ENCODE measurements around the gene ANP32E. TPM values are rescaled to one million over a fixed set of nuclear protein-coding genes. Genes with fewer than 3 reads are reported as not detected.
"Not testable (repeated sequence)": the region's sequence is repeated elsewhere in the genome, so short reads cannot be mapped to it uniquely, and the experiment has no call there.

Gene ANP32E
- polyA plus RNA-seq, 3 donors, result 6.0 to 33.2 (median 12.9) TPM

DNA sequence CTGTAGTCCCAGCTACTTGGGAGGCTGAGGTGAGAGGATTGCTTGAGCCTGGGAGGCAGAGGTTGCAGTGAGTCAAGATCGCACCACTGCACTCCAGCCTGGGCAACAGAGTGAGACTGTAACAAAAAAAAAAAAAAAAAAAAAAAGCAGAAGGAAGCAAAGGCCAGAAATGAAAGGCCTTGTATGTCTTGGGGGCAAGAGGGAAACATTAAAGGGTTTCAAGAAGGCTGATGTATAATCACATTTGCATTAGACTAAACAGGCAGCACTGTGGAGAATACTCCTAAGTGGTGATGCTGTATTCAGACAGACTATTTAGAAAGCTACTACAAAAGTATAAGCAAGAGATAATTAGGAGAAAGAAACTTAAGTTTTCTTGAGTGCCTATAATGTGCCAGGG is 10.4 kb downstream of the ANP32E start:
- no peak overlapping the region for H3K27ac ChIP-seq (ENCODE audit: low read depth, low read length)
- 86 to 100% (median 87%) methylated on average over 1 of the region's 1 CpG for WGBS, 3 donors

- no peak overlapping the region for H3K27ac ChIP-seq (ENCODE audit: low read depth, low read length)
- 80 to 94% (median 85%) methylated on average over 1 of the region's 1 CpG for WGBS, 3 donors
Measured at GRCh38 chr1:150224983-150225382, 10.9 kb downstream of the ANP32E start.

DNA sequence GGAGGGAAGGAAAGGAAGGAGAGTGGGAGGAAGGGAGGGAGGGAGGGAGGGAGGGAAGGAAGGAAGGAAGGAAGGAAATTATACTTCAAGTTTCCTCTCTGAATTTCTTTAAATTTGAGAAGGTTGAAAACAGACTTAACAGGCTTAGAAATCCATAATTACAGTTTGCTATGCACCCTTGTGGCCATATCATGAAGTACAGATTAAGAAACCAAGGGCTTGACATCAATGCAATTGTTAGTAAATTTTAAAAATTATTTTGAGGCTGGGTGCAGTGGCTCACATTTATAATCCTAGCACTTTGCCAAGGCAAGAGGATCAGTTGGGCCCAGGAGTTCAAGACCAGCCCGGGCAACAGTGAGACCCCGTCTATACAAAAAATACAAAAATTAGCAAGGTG is 14.4 kb downstream of the ANP32E start:
- 95 to 98% (median 95%) methylated on average over 2 of the region's 2 CpGs for WGBS, 3 donors
- H3K27ac ChIP-seq (ENCODE audit: low read depth, low read length), result no peak overlapping the region

- not testable (repeated sequence) for H3K27ac ChIP-seq (ENCODE audit: low read depth, low read length)
- WGBS, 3 donors, result 91 to 95% (median 94%) methylated on average over 6 of the region's 6 CpGs
Measured at GRCh38 chr1:150215855-150216254, 20.1 kb downstream of the ANP32E start.

DNA sequence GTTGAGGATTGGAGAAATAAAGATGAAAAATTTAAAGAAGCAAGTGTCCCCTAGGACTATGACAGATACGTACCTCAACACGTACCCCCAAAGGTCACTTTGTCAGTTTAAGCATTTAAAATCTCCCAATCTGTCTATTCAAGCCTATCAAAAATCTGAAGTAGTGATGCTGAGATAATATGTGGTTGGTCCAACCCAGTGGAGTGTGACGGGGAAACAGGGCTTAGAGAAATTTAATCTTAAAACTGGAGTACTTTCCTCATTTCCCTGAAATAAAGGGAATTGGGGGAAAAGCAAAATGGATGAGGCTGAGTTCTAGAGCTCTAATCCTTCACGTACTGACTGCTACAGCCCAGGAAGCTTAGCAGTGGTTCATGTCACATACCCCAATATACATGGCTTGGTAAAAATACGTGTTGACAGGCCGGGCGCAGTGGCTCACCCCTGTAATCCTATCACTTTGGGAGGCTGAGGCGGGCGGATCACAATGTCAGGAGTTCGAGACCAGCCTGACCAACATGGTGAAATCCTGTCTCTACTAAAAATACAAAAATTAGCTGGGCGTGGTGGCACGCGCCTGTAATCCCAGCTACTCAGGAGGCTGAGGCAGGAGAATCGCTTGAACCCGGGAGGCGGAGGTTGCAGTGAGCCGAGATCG is 21.7 kb downstream of the ANP32E start:
- 67 to 71% (median 70%) methylated on average over 15 to 17 of the region's 18 CpGs for WGBS, 3 donors
- H3K27ac ChIP-seq (ENCODE audit: low read depth, low read length), result not testable (repeated sequence)

DNA sequence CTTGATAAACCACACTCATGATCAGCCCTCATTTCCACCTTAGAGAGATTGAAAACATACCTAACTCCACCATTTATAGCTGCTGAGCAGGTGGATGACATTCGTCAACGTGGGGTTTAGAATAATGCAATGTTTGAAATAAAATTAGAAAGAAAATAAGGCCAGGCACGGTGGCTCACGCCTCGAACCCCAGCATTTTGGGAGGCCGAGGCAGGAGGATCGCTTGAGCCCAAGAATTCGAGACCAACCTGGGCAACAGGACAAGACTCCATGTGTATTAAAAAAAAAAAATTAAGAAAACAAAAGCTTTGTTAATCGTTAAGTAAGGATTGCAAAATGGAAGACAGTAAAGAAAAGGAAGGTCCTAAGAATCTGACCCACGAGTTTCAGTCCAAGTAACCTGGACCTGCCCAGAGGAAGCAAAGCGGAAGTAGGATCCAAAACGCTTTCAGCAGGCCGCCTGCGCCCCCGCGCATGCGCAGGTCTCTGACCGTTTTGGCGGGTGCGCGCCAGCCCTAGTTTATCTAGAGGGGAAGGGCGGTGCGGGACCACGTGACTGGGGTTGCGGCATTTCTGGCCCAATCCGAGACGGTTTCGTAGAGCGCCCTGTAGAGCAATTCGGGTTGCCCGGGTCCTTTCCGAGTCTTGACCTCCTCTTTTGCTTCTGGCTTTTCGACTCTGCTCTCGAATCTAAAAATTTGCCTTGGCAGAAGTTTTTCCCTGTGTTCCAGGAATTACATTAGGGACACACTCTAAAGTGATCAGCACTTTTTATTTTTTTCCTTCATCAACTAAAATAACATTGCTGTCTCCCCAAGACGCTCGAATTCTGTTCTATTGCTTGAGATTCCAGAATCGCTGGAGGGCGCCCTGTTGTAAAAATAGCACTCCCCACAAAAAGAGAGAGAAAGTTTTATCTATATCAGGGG is 22.5 kb downstream of the ANP32E start:
- 16 to 17% (median 16%) methylated on average over 38 of the region's 38 CpGs for WGBS, 3 donors
- H3K27ac ChIP-seq (ENCODE audit: low read depth, low read length), result no peak overlapping the region

DNA sequence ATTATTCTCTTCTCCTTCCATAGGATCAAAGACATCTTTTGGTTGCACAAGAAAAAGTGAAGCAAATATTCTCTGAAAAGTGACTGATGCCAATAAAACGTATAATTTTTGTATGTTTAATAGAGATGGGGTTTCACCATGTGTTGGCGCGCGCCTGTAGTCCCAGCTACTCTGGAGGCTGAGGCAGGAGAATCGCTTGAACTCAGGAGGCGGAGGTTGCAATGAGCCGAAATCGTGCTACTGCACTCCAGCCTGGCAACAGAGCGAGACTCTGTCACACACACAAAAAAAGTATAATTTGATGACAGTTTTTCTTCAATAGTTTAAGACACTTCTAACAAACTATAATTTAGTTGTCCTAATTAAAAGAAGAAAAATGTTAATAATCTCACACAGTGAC is 23.8 kb downstream of the ANP32E start:
- no peak overlapping the region for H3K27ac ChIP-seq (ENCODE audit: low read depth, low read length)
- WGBS, 3 donors, result 96 to 97% (median 97%) methylated on average over 9 of the region's 9 CpGs

GRCh38 chr1:150210706-150211105 is 25.2 kb downstream of the ANP32E start:
- no peak overlapping the region for H3K27ac ChIP-seq (ENCODE audit: low read depth, low read length)
- WGBS, 3 donors, result 93 to 95% (median 94%) methylated on average over 4 of the region's 4 CpGs

- no peak overlapping the region for H3K27ac ChIP-seq (ENCODE audit: low read depth, low read length)
- 90 to 96% (median 94%) methylated on average over 4 of the region's 4 CpGs for WGBS, 3 donors
Measured at GRCh38 chr1:150210091-150210490, 25.8 kb downstream of the ANP32E start.

GRCh38 chr1:150208460-150208859 is 27.5 kb downstream of the ANP32E start:
- WGBS, 3 donors, result 89 to 91% (median 91%) methylated on average over 6 of the region's 6 CpGs
- H3K27ac ChIP-seq (ENCODE audit: low read depth, low read length), result not testable (repeated sequence)

- H3K27ac ChIP-seq (ENCODE audit: low read depth, low read length), result no peak overlapping the region
- 66 to 89% (median 87%) methylated on average over 7 of the region's 7 CpGs for WGBS, 3 donors
Measured at GRCh38 chr1:150207281-150207971, 28.5 kb downstream of the ANP32E start.

GRCh38 chr1:150196417-150196816 is 39.5 kb downstream of the ANP32E start:
- WGBS, 3 donors, result 75 to 87% (median 83%) methylated on average over 1 of the region's 1 CpG
- H3K27ac ChIP-seq (ENCODE audit: low read depth, low read length), result no peak overlapping the region

DNA sequence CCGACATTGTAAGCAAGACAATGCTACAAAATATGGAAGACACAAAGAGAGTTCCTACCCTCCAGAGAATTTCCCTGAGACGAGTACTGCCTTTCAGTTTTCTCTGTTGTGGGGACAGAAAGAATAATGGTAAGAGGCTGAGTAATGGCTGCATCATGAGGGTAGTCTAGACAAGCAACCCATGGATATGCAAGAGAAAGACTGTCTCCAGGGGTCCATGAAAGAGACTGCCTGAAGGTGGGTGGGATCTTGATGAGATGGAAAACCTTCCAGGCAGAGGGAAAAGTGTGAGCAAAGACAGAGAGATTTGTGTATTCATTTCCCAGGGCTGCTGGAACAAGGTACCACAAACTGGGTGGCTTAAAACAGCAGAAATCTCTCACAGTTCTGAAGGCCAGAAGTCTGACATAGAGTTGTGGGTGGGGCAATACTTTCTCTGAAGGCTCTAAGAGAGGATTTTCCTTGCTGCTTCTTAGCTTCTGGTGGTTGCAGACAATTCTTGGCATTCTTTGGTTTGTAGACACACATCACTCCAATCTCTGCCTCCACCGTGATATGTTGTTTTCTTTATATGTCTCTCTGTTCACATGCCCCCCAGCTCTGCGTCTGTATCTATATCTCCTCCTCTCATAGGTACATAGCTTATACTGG is 41.4 kb downstream of the ANP32E start:
- 82 to 87% (median 86%) methylated on average over 4 of the region's 4 CpGs for WGBS, 3 donors
- no peak overlapping the region for H3K27ac ChIP-seq (ENCODE audit: low read depth, low read length)

DNA sequence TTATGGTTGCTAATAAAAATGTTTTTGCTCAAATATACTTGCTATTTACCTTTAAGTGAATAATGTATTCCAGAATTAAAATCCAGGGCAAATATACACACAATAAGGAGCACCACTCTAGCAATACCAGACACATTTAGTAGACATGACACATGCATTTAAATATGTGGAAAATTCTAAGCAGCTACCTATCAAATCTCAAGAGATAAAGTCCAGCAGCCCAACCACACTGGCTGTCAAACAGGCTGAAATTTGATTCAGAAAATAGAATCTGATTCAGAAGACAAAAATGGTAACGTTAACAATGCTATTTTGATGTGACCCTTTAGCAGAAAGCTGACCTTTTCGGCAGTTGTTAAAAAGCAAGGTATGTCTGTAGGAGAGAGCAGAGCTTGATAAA is 43.9 kb downstream of the ANP32E start:
- 64 to 67% (median 65%) methylated on average over 2 of the region's 2 CpGs for WGBS, 3 donors
- no peak overlapping the region for H3K27ac ChIP-seq (ENCODE audit: low read depth, low read length)

GRCh38 chr1:150187560-150187931 is 48.4 kb downstream of the ANP32E start:
- no peak overlapping the region for H3K27ac ChIP-seq (ENCODE audit: low read depth, low read length)
- 18 to 25% (median 24%) methylated on average over 3 of the region's 3 CpGs for WGBS, 3 donors

DNA sequence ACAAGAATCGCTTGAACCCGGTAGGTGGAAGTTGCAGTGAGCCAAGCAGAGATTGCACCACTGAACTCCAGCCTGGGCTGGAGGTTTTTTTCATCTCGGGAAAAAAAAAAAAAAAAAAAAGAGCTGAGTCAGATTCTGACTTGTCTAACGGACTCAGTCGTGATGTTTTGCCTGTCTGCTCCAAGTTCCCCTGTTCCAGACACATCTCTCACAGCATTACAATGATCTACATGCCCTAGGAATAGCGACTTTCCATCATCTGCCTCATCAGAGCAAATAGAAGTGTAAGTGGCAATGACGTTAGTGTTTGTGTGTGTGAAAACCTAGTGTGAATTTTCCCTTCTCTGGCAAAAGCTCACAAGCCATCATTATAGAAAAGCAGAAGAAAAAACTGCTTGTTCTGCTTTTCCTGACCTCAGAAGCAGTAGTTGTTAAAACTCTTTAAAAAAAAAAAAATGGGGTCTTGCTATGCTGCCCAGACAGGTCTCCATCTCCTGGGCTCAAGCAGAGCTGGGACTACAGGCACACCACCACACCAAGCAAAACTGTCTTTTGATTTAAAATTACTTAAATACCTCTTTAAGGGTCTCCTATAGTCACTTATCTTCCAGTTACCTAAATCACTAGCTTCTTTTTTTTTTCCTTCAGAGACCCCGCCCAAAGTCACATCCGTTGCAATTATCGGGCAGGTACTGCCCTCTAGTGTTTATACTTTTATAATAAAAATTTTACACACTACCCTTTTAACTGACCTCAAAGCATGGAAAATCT is 48.9 kb downstream of the ANP32E start:
- WGBS, 3 donors, result 16 to 37% (median 17%) methylated on average over 10 of the region's 10 CpGs
- H3K27ac ChIP-seq (ENCODE audit: low read depth, low read length), result no peak overlapping the region

DNA sequence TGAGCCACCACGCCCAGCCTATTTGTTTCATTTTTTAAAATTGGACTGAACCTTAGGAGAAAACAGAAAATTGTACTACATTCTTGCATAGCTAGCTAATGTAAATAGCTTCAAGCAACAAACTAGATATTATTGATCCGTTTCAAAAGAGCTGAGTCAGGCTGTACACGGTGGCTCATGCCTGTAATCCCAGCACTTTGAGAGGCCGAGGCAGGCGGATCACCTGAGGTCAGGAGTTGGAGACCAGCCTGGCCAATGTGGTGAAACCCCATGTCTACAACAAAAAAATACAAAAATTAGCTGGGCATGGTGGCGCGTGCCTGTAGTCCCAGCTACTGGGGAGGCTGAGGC is 49.5 kb downstream of the ANP32E start:
- WGBS, 3 donors, result 48 to 78% (median 78%) methylated on average over 7 of the region's 7 CpGs
- H3K27ac ChIP-seq (ENCODE audit: low read depth, low read length), result not testable (repeated sequence)

GRCh38 chr1:150185481-150185880 is 50.4 kb downstream of the ANP32E start:
- WGBS, 3 donors, result 87 to 93% (median 93%) methylated on average over 7 of the region's 7 CpGs
- H3K27ac ChIP-seq (ENCODE audit: low read depth, low read length), result no peak overlapping the region
